ENCODE data around the gene NADK.

The NADK gene

GRCh38 chr1:1777950-1778662 is at the start of gene NADK:
TSS of gene NADK (minus strand) at chr1:1778470. CDS start at chr1:1765406, 13,064 bp downstream.
- peak; percentile 82 for DNase-seq

- DNase-seq = no peak
Observed at GRCh38 chr1:1827089-1827848, 49.0 kb upstream of the NADK start.

GRCh38 chr1:1826356-1827088 is 48.3 kb upstream of the NADK start:
- no peak for DNase-seq

- DNase-seq = no peak
Observed at GRCh38 chr1:1825217-1825616, 46.9 kb upstream of the NADK start.

GRCh38 chr1:1819762-1820161 is 41.5 kb upstream of the NADK start:
- DNase-seq = no peak

GRCh38 chr1:1817221-1817620 is 39.0 kb upstream of the NADK start:
- DNase-seq = no peak

GRCh38 chr1:1815606-1816281 is 37.5 kb upstream of the NADK start:
- no peak for DNase-seq

- DNase-seq = no peak
Observed at GRCh38 chr1:1809489-1809888, 31.2 kb upstream of the NADK start.

- no peak for DNase-seq
Observed at GRCh38 chr1:1808206-1808605, 29.9 kb upstream of the NADK start.

- no peak for DNase-seq
Observed at GRCh38 chr1:1806890-1807289, 28.6 kb upstream of the NADK start.

- DNase-seq = no peak
Observed at GRCh38 chr1:1804301-1804700, 26.0 kb upstream of the NADK start.

GRCh38 chr1:1802871-1803270 is 24.6 kb upstream of the NADK start:
- DNase-seq = no peak

GRCh38 chr1:1799716-1800115 is 21.4 kb upstream of the NADK start:
- DNase-seq = no peak

GRCh38 chr1:1797731-1798341 is 19.6 kb upstream of the NADK start:
- DNase-seq = no peak

- no peak for DNase-seq
Observed at GRCh38 chr1:1796466-1796865, 18.2 kb upstream of the NADK start.

- DNase-seq = no peak
Observed at GRCh38 chr1:1794999-1795398, 16.7 kb upstream of the NADK start.

- DNase-seq = no peak
Observed at GRCh38 chr1:1793481-1794244, 15.4 kb upstream of the NADK start.

GRCh38 chr1:1788646-1789431 is 10.6 kb upstream of the NADK start:
- peak; percentile 56 for DNase-seq

- DNase-seq = no peak
Observed at GRCh38 chr1:1788136-1788535, 9.9 kb upstream of the NADK start.

- DNase-seq = no peak
Observed at GRCh38 chr1:1786836-1787605, 8.8 kb upstream of the NADK start.

Data from OCI-M1 (cell line).